ENCODE results near the gene HNRNPUL2.
A peak's percentile ranks its signal among the peaks of the same experiment; 100 is the strongest.

The HNRNPUL2 gene

DNA sequence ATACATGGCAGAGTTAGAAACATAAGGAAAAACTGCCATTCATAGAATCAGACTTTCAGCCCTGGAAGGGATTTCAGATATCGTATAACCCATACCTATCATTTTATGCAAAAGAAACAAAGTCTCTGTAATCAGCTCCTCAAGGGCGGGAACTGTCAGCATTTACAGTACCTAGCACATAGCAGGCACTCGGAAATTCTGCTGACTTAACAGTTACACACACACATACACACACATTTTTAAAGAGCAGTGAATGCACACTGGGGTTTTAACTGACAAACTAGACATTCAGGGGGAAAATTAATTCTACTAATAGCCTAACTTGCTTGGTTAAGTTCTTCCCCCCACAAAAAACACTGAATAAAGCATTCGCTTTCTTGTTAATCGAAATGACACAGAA, 11.1 kb downstream of the HNRNPUL2 start:
- TF ChIP-seq CTCF (IDR thresholded peaks at IDR 0.05; ENCODE audit: insufficient read depth, low read depth, low read length, missing control alignments), result no peak
- no peak for DNase-seq (ENCODE audit: low read depth)
- H3K4me3 ChIP-seq (ENCODE audit: low read length), result no peak overlapping the region

DNA sequence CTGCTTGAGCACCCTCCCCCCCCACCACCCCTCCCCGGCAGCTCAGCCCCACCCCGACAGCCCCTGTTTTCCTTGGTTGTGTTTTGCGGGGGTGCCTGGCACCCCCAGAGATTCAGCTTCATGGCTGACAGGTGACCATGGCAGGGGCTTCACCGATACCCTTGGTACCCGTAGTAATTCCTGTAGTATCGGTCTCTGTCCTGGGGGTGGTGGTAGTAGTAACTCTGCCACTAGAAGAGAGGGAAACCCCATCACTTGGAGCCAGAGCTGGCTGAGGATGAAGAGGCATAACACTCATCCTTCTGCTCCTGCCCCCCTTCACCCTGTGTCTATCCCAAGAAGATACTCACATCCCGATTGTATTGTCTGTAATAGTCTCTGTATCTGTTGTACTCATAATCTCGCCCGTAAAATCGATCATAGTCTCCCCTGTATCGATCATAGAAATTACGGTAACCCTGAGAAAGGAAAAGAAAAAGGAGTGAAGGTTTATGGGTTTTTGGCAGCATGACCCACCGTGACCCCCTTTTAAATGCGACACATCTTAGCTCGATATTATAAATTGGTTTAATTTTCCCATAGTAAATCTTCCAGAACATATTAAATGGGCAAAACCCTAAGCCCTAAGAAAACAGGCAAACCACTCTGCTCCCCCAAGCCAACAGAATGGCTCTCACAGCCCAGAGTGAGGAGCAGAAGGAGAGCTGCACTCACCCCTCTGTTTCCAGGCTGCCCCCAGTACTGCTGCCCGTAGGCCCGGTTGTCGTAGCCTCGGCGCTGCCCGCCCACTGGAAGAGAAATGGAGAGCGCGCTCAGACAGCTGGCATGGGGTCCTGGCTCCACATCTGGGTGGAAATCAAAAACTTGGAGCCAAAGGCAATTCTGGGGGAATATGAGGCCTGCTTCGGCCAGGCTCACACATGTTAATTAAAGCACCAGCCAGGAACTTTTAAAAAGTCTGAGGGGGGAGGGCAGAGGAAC, 11.8 kb downstream of the HNRNPUL2 start:
- no peak for TF ChIP-seq CTCF (IDR thresholded peaks at IDR 0.05; ENCODE audit: insufficient read depth, low read depth, low read length, missing control alignments)
- no peak for DNase-seq (ENCODE audit: low read depth)

DNA sequence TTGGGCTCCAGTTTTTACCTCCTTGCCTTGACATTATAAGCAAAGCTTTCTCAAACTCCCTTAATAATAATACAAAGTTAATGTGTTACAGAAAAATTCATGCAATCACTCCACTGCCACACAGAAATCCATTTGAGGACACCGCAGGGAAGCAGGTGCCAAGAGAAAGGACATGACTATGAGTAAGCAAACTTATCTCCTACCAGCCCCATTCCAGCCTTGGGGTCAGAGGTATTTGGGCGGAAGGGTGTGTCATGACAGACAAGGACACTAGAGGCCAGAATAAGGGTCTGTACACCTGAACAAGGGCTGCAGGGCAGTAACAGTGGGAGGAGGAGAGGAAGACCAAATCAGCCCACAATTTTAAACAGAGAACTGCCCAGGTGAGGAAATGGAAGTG, 13.9 kb downstream of the HNRNPUL2 start:
- no peak for TF ChIP-seq CTCF (IDR thresholded peaks at IDR 0.05; ENCODE audit: insufficient read depth, low read depth, low read length, missing control alignments)
- DNase-seq (ENCODE audit: low read depth), result no peak
- H3K4me3 ChIP-seq (ENCODE audit: low read length), result no peak overlapping the region

More for the DNA sequence above, 11.8 kb downstream of the HNRNPUL2 start:
- H3K4me3 ChIP-seq (ENCODE audit: low read length), result no peak overlapping the region

- no peak for TF ChIP-seq CTCF (IDR thresholded peaks at IDR 0.05; ENCODE audit: insufficient read depth, low read depth, low read length, missing control alignments)
- DNase-seq (ENCODE audit: low read depth), result no peak
- H3K4me3 ChIP-seq (ENCODE audit: low read length), result no peak overlapping the region
These were observed 14.4 kb downstream of the HNRNPUL2 start for GRCh38 chr11:62712861-62713260.

- TF ChIP-seq CTCF (IDR thresholded peaks at IDR 0.05; ENCODE audit: insufficient read depth, low read depth, low read length, missing control alignments), result no peak
- no peak overlapping the region for H3K4me3 ChIP-seq (ENCODE audit: low read length)
- no peak for DNase-seq (ENCODE audit: low read depth)
These were observed 14.9 kb downstream of the HNRNPUL2 start for GRCh38 chr11:62712276-62712812.

GRCh38 chr11:62710001-62710345, 17.3 kb downstream of the HNRNPUL2 start:
- peak overlapping the region; percentile 72 for H3K4me3 ChIP-seq (ENCODE audit: low read length)
- no peak for TF ChIP-seq CTCF (IDR thresholded peaks at IDR 0.05; ENCODE audit: insufficient read depth, low read depth, low read length, missing control alignments)
- no peak for DNase-seq (ENCODE audit: low read depth)
